HAP-1 (cell line): ENCODE results near the gene DEAF1.
"Not testable (repeated sequence)": the region's sequence is repeated elsewhere in the genome, so short reads cannot be mapped to it uniquely, and the experiment has no call there.

Experiments
- DNase-seq, 2 experiments: peaks; one replicate each; pipeline ENCODE4 v3.0.0-alpha.2; 2016 to 2020; ENCODE audit warnings: low spot score in 2 of 2
- H3K27me3 ChIP-seq: fragments of 250-450 bp; sonication (Bioruptor Pico); 2 replicates; pipeline ENCODE4 v1.5.1; 2020; ENCODE audit warnings: low read depth, mild to moderate bottlenecking, moderate library complexity
- H3K36me3 ChIP-seq: fragments of 250-450 bp; sonication (Bioruptor Pico); replicated peaks from 2 replicates; pipeline ENCODE4 v1.5.1; 2020; ENCODE audit warnings: mild to moderate bottlenecking
- H3K4me1 ChIP-seq: fragments of 250-450 bp; sonication (Bioruptor Pico); 2 replicates; pipeline ENCODE4 v1.5.1; 2020; ENCODE audit warnings: mild to moderate bottlenecking
- H3K4me3 ChIP-seq: fragments of 250-450 bp; sonication (Bioruptor Pico); 2 replicates; pipeline ENCODE4 v1.5.1; 2020; ENCODE audit warnings: mild to moderate bottlenecking, moderate library complexity
- H3K9me3 ChIP-seq: fragments of 250-450 bp; sonication (Bioruptor Pico); 2 replicates; pipeline ENCODE4 v1.5.1; 2020; ENCODE audit warnings: mild to moderate bottlenecking, moderate library complexity
- in situ Hi-C: fragments of 300-500 bp; cut with MboI; formaldehyde crosslinking; loops from 3 replicates; pipeline ENCODE4 v1.14.3; 2020; ENCODE audit warnings: low sequenced_read_pairs, inconsistent platforms, mixed read lengths

The DEAF1 gene

GRCh38 chr11:647672-648158 lies 47.3 kb downstream of the DEAF1 start:
- not testable (repeated sequence) for DNase-seq, H3K27me3 ChIP-seq, H3K4me3 ChIP-seq, H3K4me1 ChIP-seq, H3K9me3 ChIP-seq
- H3K36me3 ChIP-seq: peaks cover 23% of the 10 kb centered on the region
- in situ Hi-C loops: loop anchor here (10.0 kb wide), 1 partner anchor 117 kb away; no protein-coding TSS in a partner anchor

DNA sequence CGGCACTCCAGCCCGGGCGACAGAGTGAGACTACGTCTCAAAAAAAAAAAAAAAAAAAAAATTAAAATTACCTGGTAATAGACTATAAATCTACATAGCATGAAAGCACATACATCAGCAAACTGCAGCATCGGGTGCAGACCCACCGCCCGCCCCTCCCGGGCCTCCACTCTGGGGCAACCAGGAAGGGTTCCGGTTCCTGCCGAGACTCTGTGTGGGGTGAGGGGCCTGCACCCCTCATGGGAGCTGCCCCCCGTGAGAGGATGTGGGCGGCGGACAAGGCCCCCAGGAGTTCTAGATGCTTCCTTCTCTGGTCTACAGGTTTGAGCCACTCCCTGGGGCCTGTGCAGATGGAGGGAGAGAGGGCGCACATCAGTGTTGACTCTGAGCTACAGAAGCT lies 48.8 kb downstream of the DEAF1 start:
- in situ Hi-C loops: loop anchor here (10.0 kb wide), 1 partner anchor 119 kb away; no protein-coding TSS in a partner anchor
- no peaks in the 10 kb centered on the region for H3K4me1 ChIP-seq
- no peaks in the 10 kb centered on the region for H3K9me3 ChIP-seq
- no peak overlapping the region for H3K4me3 ChIP-seq
- H3K27me3 ChIP-seq: no peaks in the 10 kb centered on the region
- peaks cover 23% of the 10 kb centered on the region for H3K36me3 ChIP-seq
- no peak for DNase-seq

GRCh38 chr11:645536-645935 lies 49.5 kb downstream of the DEAF1 start:
- H3K36me3 ChIP-seq: peaks cover 17% of the 10 kb centered on the region
- DNase-seq: no peak
- H3K4me3 ChIP-seq: no peak overlapping the region
- no peaks in the 10 kb centered on the region for H3K9me3 ChIP-seq
- in situ Hi-C loops: loop anchor here (10.0 kb wide), 1 partner anchor 119 kb away; no protein-coding TSS in a partner anchor
- H3K4me1 ChIP-seq: no peaks in the 10 kb centered on the region
- no peaks in the 10 kb centered on the region for H3K27me3 ChIP-seq

DNA sequence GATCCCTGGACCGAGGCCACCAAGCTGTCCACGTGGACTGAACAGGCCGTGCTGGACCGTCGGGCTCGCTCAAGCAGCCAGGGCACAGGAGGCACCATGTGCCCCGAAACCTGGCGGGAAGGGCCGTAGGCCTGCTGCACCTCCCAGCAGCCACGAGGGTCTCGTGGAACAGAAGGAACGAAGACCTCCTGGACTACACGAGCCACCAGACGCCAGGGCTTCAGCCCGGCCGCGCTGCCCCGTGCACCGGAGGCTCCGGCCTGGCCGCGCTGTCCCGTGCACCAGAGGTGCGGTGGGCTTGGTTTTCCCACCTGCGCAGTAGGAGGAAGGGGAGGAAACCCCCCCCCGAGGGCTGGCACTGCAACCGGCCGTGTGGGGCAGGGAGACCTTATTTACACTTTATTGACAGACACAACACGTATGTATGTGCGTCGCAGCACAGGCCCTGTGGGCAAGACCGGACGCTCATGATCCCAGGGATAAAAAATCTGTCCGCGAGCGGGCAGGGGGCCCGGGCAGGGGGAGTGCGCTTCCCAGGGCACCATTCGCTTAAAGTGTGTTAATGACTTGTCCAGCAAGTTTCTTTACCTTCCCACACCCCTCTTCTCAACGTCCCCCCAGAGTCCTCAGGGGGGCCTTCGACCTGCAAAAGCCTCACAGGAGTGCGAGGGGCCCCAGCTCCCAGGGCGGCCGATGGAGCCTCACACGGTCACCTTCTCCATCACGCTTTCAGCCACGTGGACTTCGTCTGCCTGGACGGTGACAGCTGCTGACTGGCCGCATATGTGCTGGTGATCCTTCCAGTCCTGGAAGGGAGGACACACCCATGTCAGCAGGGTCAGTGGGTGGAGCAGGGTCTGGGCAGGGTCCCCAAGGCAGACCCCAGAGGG lies 50.9 kb downstream of the DEAF1 start:
- H3K36me3 ChIP-seq: peaks cover 10% of the 10 kb centered on the region; the same call in 1 of the 2 replicates
- H3K4me3 ChIP-seq: no peak overlapping the region
- no peaks in the 10 kb centered on the region; the same call in 1 of the 2 replicates for H3K4me1 ChIP-seq
- H3K27me3 ChIP-seq: no peaks in the 10 kb centered on the region
- DNase-seq: no peak
- H3K9me3 ChIP-seq: no peaks in the 10 kb centered on the region
- in situ Hi-C loops: loop anchor here (10.0 kb wide), 1 partner anchor 121 kb away; no protein-coding TSS in a partner anchor

DNA sequence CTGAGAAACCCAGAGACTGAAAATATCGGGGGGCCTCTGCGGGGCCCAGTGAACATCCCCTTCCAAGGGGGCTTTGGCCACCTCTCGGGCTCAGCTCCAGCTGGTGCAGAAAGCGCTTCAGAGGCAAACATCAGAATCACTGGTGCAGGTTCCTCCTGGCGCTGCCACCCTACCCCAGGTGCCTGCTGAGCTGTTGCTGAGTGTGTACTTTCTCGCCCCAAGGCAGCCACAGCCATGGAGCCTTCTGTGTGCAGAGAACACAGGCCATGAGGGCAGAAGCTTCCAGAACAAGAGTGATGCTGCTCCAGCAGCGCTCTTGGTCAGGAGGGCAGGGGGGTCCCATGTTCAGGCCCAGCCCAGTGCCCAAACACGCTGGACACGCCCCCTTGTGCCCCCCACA lies 51.7 kb downstream of the DEAF1 start:
- H3K4me1 ChIP-seq: peaks cover 4% of the 10 kb centered on the region
- no peak overlapping the region for H3K4me3 ChIP-seq
- H3K27me3 ChIP-seq: no peaks in the 10 kb centered on the region
- in situ Hi-C loops: loop anchor here (10.0 kb wide), 1 partner anchor 121 kb away; no protein-coding TSS in a partner anchor
- no peak for DNase-seq
- H3K9me3 ChIP-seq: no peaks in the 10 kb centered on the region
- H3K36me3 ChIP-seq: peaks cover 10% of the 10 kb centered on the region; the same call in 1 of the 2 replicates

DNA sequence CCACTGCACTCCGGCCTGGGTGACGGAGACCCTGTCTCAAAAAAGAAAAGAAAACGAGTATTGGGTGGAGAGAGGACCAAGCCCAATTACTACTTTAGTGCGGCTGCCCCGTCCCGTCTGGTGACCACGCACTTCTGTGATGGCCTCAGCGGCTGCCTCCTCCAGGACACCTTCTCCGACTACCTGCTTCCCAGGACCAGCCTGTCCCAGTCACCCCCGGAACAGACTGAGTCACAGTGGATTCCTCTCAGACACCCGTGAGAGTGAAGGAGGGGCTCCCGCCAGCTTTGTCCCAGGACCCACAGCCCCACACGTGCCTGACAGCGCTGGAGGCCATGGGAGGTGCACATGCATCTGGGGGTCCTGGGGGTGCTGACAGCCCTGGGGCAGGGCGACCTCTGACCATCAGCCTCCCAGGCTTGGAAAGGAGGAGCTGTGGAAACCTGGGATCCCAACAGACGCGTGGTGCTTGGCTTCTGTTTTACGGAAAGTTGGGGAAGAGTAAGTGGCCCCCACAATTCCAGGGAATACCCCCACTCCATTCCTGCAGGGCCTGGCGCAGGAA lies 53.1 kb downstream of the DEAF1 start:
- in situ Hi-C loops: loop anchor here (10.0 kb wide), 1 partner anchor 123 kb away; no protein-coding TSS in a partner anchor
- Histone ChIP-seq H3K4me3 (no peak overlapping the region), H3K36me3 (peaks cover 10% of the 10 kb centered on the region; the same call in 1 of the 2 replicates), H3K27me3 (no peaks in the 10 kb centered on the region), H3K4me1 (peaks cover 4% of the 10 kb centered on the region), H3K9me3 (no peaks in the 10 kb centered on the region)
- no peak for DNase-seq

- no peak for DNase-seq
- Histone ChIP-seq H3K9me3 (no peaks in the 10 kb centered on the region), H3K4me3 (no peak overlapping the region), H3K4me1 (peaks cover 4% of the 10 kb centered on the region), H3K36me3 (peaks cover 7% of the 10 kb centered on the region; the same call in 1 of the 2 replicates), H3K27me3 (no peaks in the 10 kb centered on the region)
- in situ Hi-C loops: loop anchor here (10.0 kb wide), 1 partner anchor 125 kb away; no protein-coding TSS in a partner anchor
Observed at GRCh38 chr11:640021-640706, 54.9 kb downstream of the DEAF1 start.

GRCh38 chr11:639332-639955 lies 55.6 kb downstream of the DEAF1 start:
- peaks cover 4% of the 10 kb centered on the region for H3K4me1 ChIP-seq
- H3K4me3 ChIP-seq: no peak overlapping the region
- no peaks in the 10 kb centered on the region for H3K9me3 ChIP-seq
- H3K36me3 ChIP-seq: peaks cover 4% of the 10 kb centered on the region; the same call in 1 of the 2 replicates
- in situ Hi-C loops: no loop called here
- DNase-seq: no peak
- no peaks in the 10 kb centered on the region for H3K27me3 ChIP-seq

GRCh38 chr11:638631-639331 lies 56.2 kb downstream of the DEAF1 start:
- DNase-seq: peak in 1 of 2 experiments; percentile 59
- H3K4me1 ChIP-seq: peaks cover 4% of the 10 kb centered on the region
- in situ Hi-C loops: no loop called here
- H3K4me3 ChIP-seq: no peak overlapping the region
- no peaks in the 10 kb centered on the region for H3K9me3 ChIP-seq
- H3K27me3 ChIP-seq: no peaks in the 10 kb centered on the region
- no peaks in the 10 kb centered on the region; the same call in 1 of the 2 replicates for H3K36me3 ChIP-seq

GRCh38 chr11:637593-638521 lies 57.2 kb downstream of the DEAF1 start:
- no peak for DNase-seq
- in situ Hi-C loops: no loop called here
- Histone ChIP-seq H3K36me3 (no peaks in the 10 kb centered on the region; the same call in 1 of the 2 replicates), H3K27me3 (no peaks in the 10 kb centered on the region), H3K4me1 (peaks cover 4% of the 10 kb centered on the region), H3K4me3 (no peak overlapping the region), H3K9me3 (no peaks in the 10 kb centered on the region)

GRCh38 chr11:637333-637592 lies 57.8 kb downstream of the DEAF1 start:
- Histone ChIP-seq H3K4me3 (no peak overlapping the region), H3K9me3 (no peaks in the 10 kb centered on the region), H3K27me3 (no peaks in the 10 kb centered on the region), H3K36me3 (no peaks in the 10 kb centered on the region; the same call in 1 of the 2 replicates), H3K4me1 (peaks cover 4% of the 10 kb centered on the region)
- in situ Hi-C loops: no loop called here
- no peak for DNase-seq
